CD4-positive, alpha-beta T cell (primary cell): ENCODE results near the gene CSNK1A1. TPM values are rescaled to one million over a fixed set of nuclear protein-coding genes. Genes with fewer than 3 reads are reported as not detected.

Experiments
- ATAC-seq: fragments of 200-7000 bp; cut with Tn5 transposase; one replicate; pipeline ENCODE4 v1.10.0; 2022; ENCODE audit warnings: mild to moderate bottlenecking; ENCODE audit not compliant: poor library complexity
- CTCF ChIA-PET: fragments of 350-600 bp; sonication (Branson Sonifier 250); formaldehyde crosslinking; loops from one replicate; lab custom pipeline; 2021; ENCODE audit warnings: antibody characterized with exemption, inconsistent platforms; lab: Charles Lee
- POLR2A ChIA-PET: fragments of 350-600 bp; sonication (Branson Sonifier 250); formaldehyde crosslinking; loops from one replicate; lab custom pipeline; 2021; ENCODE audit warnings: antibody characterized with exemption, inconsistent platforms; lab: Charles Lee
- DNase-seq, 14 experiments: peaks; one replicate each; pipeline ENCODE4 v3.0.0-alpha.2; 2013 to 2020; ENCODE audit warnings: mixed read lengths in 2 of 14
- H3K27ac ChIP-seq, 2 donors: one replicate each; pipeline versions ENCODE4 v1.5.1 to v1.7.0; 2013; ENCODE audit warnings: low read length in 2 of 2, low read depth in 1 of 2, mild to moderate bottlenecking in 1 of 2
- H3K27me3 ChIP-seq, 2 experiments: 1 replicate in 1 of 2; 2 replicates in 1 of 2; pipeline versions ENCODE4 v1.6.1 to v1.7.0; 2013; ENCODE audit warnings: low read length in 2 of 2, control low read depth in 1 of 2, mild to moderate bottlenecking in 1 of 2, moderate library complexity in 1 of 2; ENCODE audit not compliant: insufficient read depth in 2 of 2, control insufficient read depth in 1 of 2
- H3K36me3 ChIP-seq: one replicate; pipeline ENCODE4 v1.6.1; 2013; ENCODE audit warnings: low read length, control low read depth; ENCODE audit not compliant: insufficient read depth
- H3K4me1 ChIP-seq: one replicate; pipeline ENCODE4 v1.6.1; 2013; ENCODE audit warnings: low read length, control low read depth; ENCODE audit not compliant: insufficient read depth
- H3K4me3 ChIP-seq: one replicate; pipeline ENCODE4 v1.5.1; 2013; ENCODE audit warnings: mild to moderate bottlenecking, low read length, moderate library complexity
- H3K9me3 ChIP-seq, 2 experiments: 1 replicate in 1 of 2; 2 replicates in 1 of 2; pipeline versions ENCODE4 v1.6.1 to v1.7.0; 2013; ENCODE audit warnings: low read length in 2 of 2, mild to moderate bottlenecking in 2 of 2, control low read depth in 1 of 2, moderate library complexity in 1 of 2; ENCODE audit not compliant: control insufficient read depth in 1 of 2, insufficient read depth in 1 of 2
- H3K27ac Mint-ChIP-seq: one replicate; pipeline ENCODE4 v1.8.0; 2020; ENCODE audit warnings: mixed read lengths
- H3K27me3 Mint-ChIP-seq: one replicate; pipeline ENCODE4 v1.8.0; 2021; ENCODE audit warnings: mixed read lengths
- H3K36me3 Mint-ChIP-seq: one replicate; pipeline ENCODE4 v1.8.0; 2021; ENCODE audit warnings: low read depth, mixed read lengths
- H3K4me1 Mint-ChIP-seq: one replicate; pipeline ENCODE4 v1.8.0; 2021; ENCODE audit warnings: low read depth, mixed read lengths
- H3K4me3 Mint-ChIP-seq: one replicate; pipeline ENCODE4 v1.8.0; 2020; ENCODE audit warnings: mild to moderate bottlenecking, mixed read lengths
- H3K9me3 Mint-ChIP-seq: one replicate; pipeline ENCODE4 v1.8.0; 2020; ENCODE audit warnings: mixed read lengths
- CTCF ChIP-seq: fragments of 200-600 bp; IDR thresholded peaks from one replicate; pipeline ENCODE4 v1.8.0; 2022; ENCODE audit warnings: antibody characterized with exemption, mild to moderate bottlenecking
- intact Hi-C, 2 experiments: fragments of 100-400 bp; cut with DNase I in 1 of 2; cut with micrococcal nuclease in 1 of 2; formaldehyde crosslinking; loops; one replicate each; pipeline versions ENCODE4 v1.15.1 to v1.9.0; 2023 to 2025; cut with DNase I, micrococcal nuclease
- total RNA-seq, 174 experiments: library from RNA in 2 of 174; stranded (reverse) in 2 of 174; gene quantifications; one replicate each; pipeline ENCODE4 v1.2.3 and lab custom pipeline; 2021 to 2026

The CSNK1A1 gene
- total RNA-seq, 2 experiments from 2014 or later: 201 to 217 TPM

GRCh38 chr5:149550268-149550583 lies 1.0 kb downstream of the CSNK1A1 start:
- no peak for ATAC-seq
- peaks cover 46% of the 10 kb centered on the region for H3K4me1 Mint-ChIP-seq

GRCh38 chr5:149549461-149550267 lies 1.6 kb downstream of the CSNK1A1 start:
- peak overlapping the region; percentile 97 for H3K4me3 ChIP-seq
- no peaks in the 10 kb centered on the region for H3K9me3 ChIP-seq
- H3K27ac ChIP-seq: peak overlapping the region; percentile 94 to 98
- Mint-ChIP-seq H3K27me3 (no peaks in the 10 kb centered on the region), H3K4me3 (peak overlapping the region; percentile 99), H3K9me3 (no peaks in the 10 kb centered on the region), H3K36me3 (peaks cover 68% of the 10 kb centered on the region), H3K4me1 (peaks cover 52% of the 10 kb centered on the region), H3K27ac (peak overlapping the region; percentile 98)
- H3K4me1 ChIP-seq: peaks cover 44% of the 10 kb centered on the region
- ChIA-PET POLR2A (interaction anchor here (0.6 to 4.3 kb wide), 19 partner anchors 8 to 1166 kb away, joined by 3 to 42 read pairs (median 5); partner anchors contain the start of genes FBXO38, GRPEL2, HMGXB3 and PCYOX1L), CTCF (interaction anchor here (1.0 to 2.3 kb wide), 3 partner anchors 22 to 192 kb away, joined by 3 to 9 read pairs (median 3); partner anchors contain the start of gene PCYOX1L)
- ATAC-seq (peak; percentile 10), DNase-seq (peak in 12 of 14 experiments; percentile 11 to 76 (median 20))
- H3K36me3 ChIP-seq: peaks cover 40% of the 10 kb centered on the region
- no peaks in the 10 kb centered on the region for H3K27me3 ChIP-seq
- intact Hi-C loops: loop anchor here (5.0 to 10.0 kb wide), 8 partner anchors 52 to 1705 kb away; partner anchors contain the start of genes ADRB2 (in 1 of the 2), FBXO38 (in 1 of the 2), GM2A (in 1 of the 2) and HMGXB3 (in 1 of the 2)
- TF ChIP-seq CTCF: no peak

More at GRCh38 chr5:149550268-149550583, 1.0 kb downstream of the CSNK1A1 start:
- H3K4me3 Mint-ChIP-seq: peak overlapping the region; percentile 99
- no peak for TF ChIP-seq CTCF
- intact Hi-C loops: loop anchor here (5.0 to 10.0 kb wide), 7 partner anchors 58 to 1705 kb away; partner anchors contain the start of genes ADRB2 (in 1 of the 2), FBXO38 (in 1 of the 2), GM2A (in 1 of the 2) and HMGXB3 (in 1 of the 2)
- ChIA-PET CTCF (interaction anchor here (1.0 to 2.4 kb wide), 4 partner anchors 22 to 193 kb away, joined by 3 to 9 read pairs (median 6); partner anchors contain the start of gene PCYOX1L), POLR2A (interaction anchor here (0.6 to 4.3 kb wide), 20 partner anchors 9 to 1166 kb away, joined by 3 to 42 read pairs (median 4); partner anchors contain the start of genes FBXO38, GRPEL2, HMGXB3 and PCYOX1L)
- no peaks in the 10 kb centered on the region for H3K27me3 Mint-ChIP-seq
- H3K27ac Mint-ChIP-seq: peak overlapping the region; percentile 98
- Histone ChIP-seq H3K27ac (peak overlapping the region; percentile 94 to 98), H3K9me3 (no peaks in the 10 kb centered on the region), H3K36me3 (peaks cover 37% of the 10 kb centered on the region), H3K27me3 (no peaks in the 10 kb centered on the region), H3K4me1 (peaks cover 38% of the 10 kb centered on the region), H3K4me3 (peak overlapping the region; percentile 97)
- H3K9me3 Mint-ChIP-seq: no peaks in the 10 kb centered on the region
- DNase-seq: peak in 3 of 14 experiments; percentile 46 to 69 (median 66)
- peaks cover 62% of the 10 kb centered on the region for H3K36me3 Mint-ChIP-seq

- CTCF ChIA-PET: interaction anchor here (0.6 kb wide), 1 partner anchor 30 kb away, joined by 3 read pairs; no protein-coding TSS in a partner anchor
- Mint-ChIP-seq H3K27ac (peak overlapping the region; percentile 52), H3K27me3 (no peaks in the 10 kb centered on the region), H3K4me3 (peak overlapping the region; percentile 52), H3K4me1 (peaks cover 72% of the 10 kb centered on the region), H3K36me3 (peaks cover 91% of the 10 kb centered on the region), H3K9me3 (no peaks in the 10 kb centered on the region)
- no peak for ATAC-seq
- H3K4me1 ChIP-seq: peaks cover 45% of the 10 kb centered on the region
- no peak overlapping the region for H3K4me3 ChIP-seq
- no peak for DNase-seq
- H3K9me3 ChIP-seq: no peaks in the 10 kb centered on the region
- intact Hi-C loops: loop anchor here in 1 of 2 experiments (5.0 kb wide), 1 partner anchor 50 kb away; no protein-coding TSS in a partner anchor
- peak overlapping the region in 1 of 2 donors; percentile 18 for H3K27ac ChIP-seq
- no peaks in the 10 kb centered on the region for H3K27me3 ChIP-seq
- H3K36me3 ChIP-seq: peaks cover 53% of the 10 kb centered on the region
- POLR2A ChIA-PET: no interaction called here
- no peak for TF ChIP-seq CTCF
Observed at GRCh38 chr5:149546974-149547373, 4.3 kb downstream of the CSNK1A1 start.
